RWPE2 (cell line): ENCODE measurements around the gene FAM9C.

Source experiments
- ATAC-seq: fragments of 200-7000 bp; cut with Tn5 transposase; 3 replicates; pipeline ENCODE4 v1.9.1; 2021; ENCODE audit warnings: low read depth
- DNase-seq: peaks from one replicate; pipeline ENCODE4 v3.0.0-alpha.2; 2020; ENCODE audit warnings: low spot score
- H3K27ac ChIP-seq: fragments of 450-650 bp; 2 replicates; pipeline ENCODE4 v1.5.1; 2017; ENCODE audit warnings: mild to moderate bottlenecking; ENCODE audit not compliant: poor library complexity, severe bottlenecking
- H3K27me3 ChIP-seq: fragments of 250-450 bp; sonication (Bioruptor Pico); 2 replicates; pipeline ENCODE4 v1.5.1; 2021; ENCODE audit warnings: mild to moderate bottlenecking, moderate library complexity; ENCODE audit not compliant: insufficient read depth, poor library complexity, severe bottlenecking
- H3K36me3 ChIP-seq: fragments of 250-450 bp; sonication (Bioruptor Pico); 2 replicates; pipeline ENCODE4 v1.5.1; 2020; ENCODE audit warnings: low read depth, mild to moderate bottlenecking, moderate library complexity
- H3K4me1 ChIP-seq: fragments of 250-450 bp; sonication (Bioruptor Pico); 2 replicates; pipeline ENCODE4 v1.5.1; 2021; ENCODE audit warnings: mild to moderate bottlenecking, moderate library complexity; ENCODE audit not compliant: insufficient read depth, poor library complexity, severe bottlenecking
- H3K4me3 ChIP-seq: fragments of 250-450 bp; sonication (Bioruptor Pico); 2 replicates; pipeline ENCODE4 v1.5.1; 2021; ENCODE audit warnings: mild to moderate bottlenecking, moderate library complexity; ENCODE audit not compliant: severe bottlenecking
- H3K9me3 ChIP-seq: fragments of 250-450 bp; sonication (Bioruptor Pico); 2 replicates; pipeline ENCODE4 v1.5.1; 2021; ENCODE audit warnings: mild to moderate bottlenecking, moderate library complexity; ENCODE audit not compliant: severe bottlenecking
- CTCF ChIP-seq: fragments of 450-650 bp; IDR thresholded peaks from one replicate; pipeline ENCODE4 v1.5.1; 2017; ENCODE audit warnings: mild to moderate bottlenecking, moderate library complexity; ENCODE audit not compliant: poor library complexity, severe bottlenecking

FAM9C gene

GRCh38 chrX:13081395-13082205 is 37.2 kb upstream of the FAM9C start:
- DNase-seq (no peak), ATAC-seq (no peak)
- TF ChIP-seq CTCF: no peak
- no peaks in the 10 kb centered on the region for H3K4me1 ChIP-seq
- H3K4me3 ChIP-seq: no peak overlapping the region
- no peaks in the 10 kb centered on the region for H3K36me3 ChIP-seq
- H3K27me3 ChIP-seq: no peaks in the 10 kb centered on the region
- H3K9me3 ChIP-seq: no peaks in the 10 kb centered on the region
- H3K27ac ChIP-seq: no peak overlapping the region

- H3K27me3 ChIP-seq: no peaks in the 10 kb centered on the region
- no peaks in the 10 kb centered on the region for H3K4me1 ChIP-seq
- H3K9me3 ChIP-seq: no peaks in the 10 kb centered on the region
- TF ChIP-seq CTCF: no peak
- no peaks in the 10 kb centered on the region for H3K36me3 ChIP-seq
- ATAC-seq: no peak
- no peak for DNase-seq
- H3K4me3 ChIP-seq: no peak overlapping the region
- no peak overlapping the region for H3K27ac ChIP-seq
These were observed 35.8 kb upstream of the FAM9C start for GRCh38 chrX:13080128-13080795.

- no peak for DNase-seq
- no peak for TF ChIP-seq CTCF
- no peaks in the 10 kb centered on the region for H3K36me3 ChIP-seq
- H3K9me3 ChIP-seq: no peaks in the 10 kb centered on the region
- H3K27ac ChIP-seq: no peak overlapping the region
- H3K4me1 ChIP-seq: no peaks in the 10 kb centered on the region
- no peak overlapping the region for H3K4me3 ChIP-seq
- ATAC-seq: no peak
- H3K27me3 ChIP-seq: no peaks in the 10 kb centered on the region
These were observed 34.5 kb upstream of the FAM9C start for GRCh38 chrX:13078739-13079444.

GRCh38 chrX:13077168-13077567 is 32.7 kb upstream of the FAM9C start:
- no peaks in the 10 kb centered on the region for H3K9me3 ChIP-seq
- H3K4me3 ChIP-seq: no peak overlapping the region
- DNase-seq (no peak), ATAC-seq (no peak)
- no peak overlapping the region for H3K27ac ChIP-seq
- no peaks in the 10 kb centered on the region for H3K4me1 ChIP-seq
- no peak for TF ChIP-seq CTCF
- H3K27me3 ChIP-seq: no peaks in the 10 kb centered on the region
- no peaks in the 10 kb centered on the region for H3K36me3 ChIP-seq
